MM.1S (cell line): Measurements from ENCODE around the gene SEMA4B.

ENCODE experiments used
- CTCF ChIP-seq: fragments of 300-600 bp; sonication (generic); IDR thresholded peaks from 2 replicates; pipeline ENCODE4 v1.5.1; 2016; ENCODE audit warnings: antibody characterized with exemption, low read length, mixed read lengths
- EZH2 ChIP-seq: fragments of 300-600 bp; sonication (generic); optimal IDR thresholded peaks from 2 replicates; pipeline ENCODE3; 2017; ENCODE audit warnings: low read depth, mild to moderate bottlenecking, antibody characterized with exemption, low read length, mixed read lengths
- EZH2phosphoT487 ChIP-seq: fragments of 300-600 bp; sonication (generic); IDR thresholded peaks from 2 replicates; pipeline ENCODE4 v1.6.1; 2018; ENCODE audit warnings: antibody characterized with exemption, low read length

GRCh38 chr15:90221246-90221900 is 20.2 kb downstream of the SEMA4B start:
- peak; percentile 65 for TF ChIP-seq CTCF
- TF ChIP-seq EZH2, result no peak
- no peak for TF ChIP-seq EZH2phosphoT487
